NCI-H146 treated with DMSO at 0.1 percent for 48 hours (cell line): ENCODE data around the gene IL10RA.

ENCODE experiments used
- DNase-seq: peaks from one replicate; lab custom pipeline; 2025; ENCODE audit not compliant: unreplicated experiment; lab: John Stamatoyannopoulos, UW

IL10RA gene

DNA sequence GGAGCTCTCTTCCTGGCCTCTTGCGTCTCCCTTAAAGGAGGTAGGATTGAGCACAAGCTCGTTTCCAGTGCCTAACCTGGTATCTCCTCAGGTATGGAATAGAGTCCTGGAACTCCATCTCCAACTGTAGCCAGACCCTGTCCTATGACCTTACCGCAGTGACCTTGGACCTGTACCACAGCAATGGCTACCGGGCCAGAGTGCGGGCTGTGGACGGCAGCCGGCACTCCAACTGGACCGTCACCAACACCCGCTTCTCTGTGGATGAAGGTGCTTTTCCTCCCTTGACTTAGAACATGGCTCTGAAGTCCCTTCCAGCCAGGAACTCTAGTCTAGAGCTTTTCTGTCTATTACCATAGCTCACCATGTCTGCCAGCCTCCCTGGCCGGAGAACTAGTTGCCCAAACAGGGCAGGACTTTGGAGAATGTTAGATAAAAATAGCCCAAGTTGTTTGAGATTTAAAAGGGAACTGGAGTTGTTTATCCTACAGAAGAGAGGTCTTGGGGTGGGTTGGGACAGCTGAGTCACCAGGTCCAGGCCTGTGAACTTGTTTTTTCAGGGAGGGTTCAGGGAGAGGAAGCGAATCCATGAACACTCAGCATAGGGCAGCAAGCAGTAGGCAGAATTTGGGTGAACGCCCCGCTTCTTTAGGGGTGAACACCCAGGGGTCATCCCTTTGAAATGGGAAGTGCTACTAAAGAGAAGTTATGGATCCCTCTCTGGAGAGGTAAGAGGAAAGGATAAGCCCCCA, 3.3 kb downstream of the IL10RA start:
- DNase-seq: no peak

DNA sequence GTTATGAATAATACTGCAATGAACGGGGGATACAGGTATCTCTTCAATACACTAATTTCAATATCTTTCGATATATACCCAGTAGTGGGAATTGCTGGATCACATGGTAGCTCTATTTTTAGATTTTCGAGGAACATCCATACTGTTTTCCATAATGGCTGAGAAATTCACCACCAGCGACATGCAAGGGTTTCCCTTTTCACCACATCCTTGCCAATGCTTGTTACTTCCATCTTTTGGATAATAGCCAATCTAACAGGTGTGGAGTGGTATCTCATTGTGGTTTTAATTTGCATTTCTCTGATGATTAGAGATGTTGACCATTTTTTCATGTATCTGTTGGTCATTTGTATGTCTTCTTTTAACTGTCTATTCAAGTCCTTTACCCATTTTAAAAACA, 5.9 kb downstream of the IL10RA start:
- no peak for DNase-seq

DNA sequence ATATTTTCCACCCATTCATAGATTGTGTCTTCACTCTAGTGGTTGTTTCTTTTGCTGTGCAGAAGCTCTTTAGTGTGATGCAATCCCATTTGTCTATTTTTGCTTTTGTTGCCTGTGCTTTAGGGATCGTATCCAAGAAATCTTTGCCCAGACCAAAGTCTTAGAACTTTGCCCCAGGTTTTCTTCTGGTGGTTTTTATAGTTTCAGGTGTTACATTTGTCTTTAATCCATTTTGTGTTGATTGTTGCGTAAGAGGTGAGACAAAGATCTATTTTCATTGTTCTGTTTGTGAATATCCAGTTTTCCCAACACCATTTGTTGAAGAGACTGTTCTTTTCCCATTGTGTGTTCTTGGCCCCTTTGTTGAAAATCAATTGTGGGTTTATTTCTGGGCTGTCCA, 6.4 kb downstream of the IL10RA start:
- no peak for DNase-seq

DNA sequence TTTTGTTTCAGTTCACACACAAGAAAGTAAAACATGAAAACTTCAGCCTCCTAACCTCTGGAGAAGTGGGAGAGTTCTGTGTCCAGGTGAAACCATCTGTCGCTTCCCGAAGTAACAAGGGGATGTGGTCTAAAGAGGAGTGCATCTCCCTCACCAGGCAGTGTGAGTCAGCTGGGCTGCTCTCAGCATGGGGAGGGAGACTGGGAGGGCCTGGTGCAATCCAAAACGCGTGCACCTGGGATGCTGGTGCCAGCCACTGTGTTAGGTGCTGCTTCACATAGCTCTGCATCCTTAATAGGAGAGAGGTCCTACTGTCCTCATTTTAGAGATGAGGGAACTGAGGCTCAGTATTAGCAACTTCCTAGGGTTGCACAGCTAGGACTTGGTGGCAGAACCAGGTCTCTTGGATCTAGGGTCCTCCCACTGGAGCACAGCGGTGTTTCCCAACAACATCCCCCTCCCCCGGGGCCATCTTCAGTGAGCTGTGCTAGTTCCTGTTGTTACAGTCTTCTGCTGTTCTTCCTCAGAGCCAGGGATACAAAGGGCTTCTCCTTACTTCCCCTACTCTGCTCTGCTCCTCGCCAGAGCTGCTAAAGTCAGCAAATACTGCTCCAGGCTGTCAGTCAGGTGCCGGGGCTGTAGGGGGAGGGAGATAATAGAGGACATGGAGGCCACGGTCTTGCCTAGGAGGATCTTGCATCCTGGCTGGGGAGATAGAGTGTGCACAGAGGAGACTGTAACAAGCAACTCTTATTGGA, 8.0 kb downstream of the IL10RA start:
- DNase-seq: no peak

DNA sequence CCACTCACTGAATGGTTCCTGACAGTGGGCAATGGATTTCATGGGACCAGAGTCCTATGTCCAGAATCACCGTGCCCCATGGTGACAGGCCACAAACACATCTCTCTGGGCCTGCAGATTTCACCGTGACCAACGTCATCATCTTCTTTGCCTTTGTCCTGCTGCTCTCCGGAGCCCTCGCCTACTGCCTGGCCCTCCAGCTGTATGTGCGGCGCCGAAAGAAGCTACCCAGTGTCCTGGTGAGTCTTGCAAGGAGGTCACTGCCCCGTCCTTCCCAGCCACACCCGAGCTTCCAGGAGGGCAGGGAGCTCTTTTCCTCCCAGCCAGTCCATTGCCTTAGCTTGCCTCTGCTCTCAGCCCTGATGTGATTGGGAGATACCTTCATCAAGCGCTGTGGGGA, 9.3 kb downstream of the IL10RA start:
- DNase-seq: no peak

DNA sequence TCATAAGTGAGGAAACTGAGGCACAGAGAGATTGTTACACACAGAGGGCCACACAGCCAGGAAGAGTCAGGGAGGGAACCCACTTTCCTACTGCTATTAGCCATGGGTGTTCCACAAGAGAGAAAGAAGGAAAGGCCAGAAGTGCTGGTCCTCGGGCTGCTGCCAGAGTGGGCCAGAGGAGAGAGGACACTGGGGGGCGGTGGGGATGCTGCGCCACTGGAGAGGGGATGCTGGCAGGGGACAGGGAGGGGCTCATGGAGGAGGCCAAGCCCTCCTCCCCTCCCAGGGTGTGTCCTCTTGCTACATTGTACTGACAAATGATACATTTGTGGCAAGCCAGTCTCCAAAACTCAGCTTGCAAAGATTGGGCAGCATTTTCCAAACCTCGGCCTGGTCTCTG, 9.9 kb downstream of the IL10RA start:
- DNase-seq: no peak

DNA sequence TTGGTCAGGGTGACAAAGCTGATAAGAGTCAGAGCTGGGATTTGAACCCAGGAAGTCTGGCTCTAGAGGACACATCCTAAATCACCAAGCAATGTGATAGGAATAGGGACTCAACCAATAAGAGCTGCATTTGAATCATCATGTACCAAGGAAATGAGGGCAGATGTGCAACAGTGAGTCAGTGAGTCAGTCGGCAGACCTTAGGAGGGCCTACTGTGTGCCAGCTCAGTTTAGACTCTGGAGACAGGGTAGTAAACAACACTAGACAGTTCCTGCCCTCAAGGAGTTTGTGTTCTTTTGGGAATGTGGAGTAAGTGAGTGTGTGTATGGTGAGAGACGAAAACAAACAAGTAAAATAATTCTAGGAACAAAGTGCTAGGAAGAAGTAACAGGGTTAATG, 11.2 kb downstream of the IL10RA start:
- DNase-seq: no peak

DNA sequence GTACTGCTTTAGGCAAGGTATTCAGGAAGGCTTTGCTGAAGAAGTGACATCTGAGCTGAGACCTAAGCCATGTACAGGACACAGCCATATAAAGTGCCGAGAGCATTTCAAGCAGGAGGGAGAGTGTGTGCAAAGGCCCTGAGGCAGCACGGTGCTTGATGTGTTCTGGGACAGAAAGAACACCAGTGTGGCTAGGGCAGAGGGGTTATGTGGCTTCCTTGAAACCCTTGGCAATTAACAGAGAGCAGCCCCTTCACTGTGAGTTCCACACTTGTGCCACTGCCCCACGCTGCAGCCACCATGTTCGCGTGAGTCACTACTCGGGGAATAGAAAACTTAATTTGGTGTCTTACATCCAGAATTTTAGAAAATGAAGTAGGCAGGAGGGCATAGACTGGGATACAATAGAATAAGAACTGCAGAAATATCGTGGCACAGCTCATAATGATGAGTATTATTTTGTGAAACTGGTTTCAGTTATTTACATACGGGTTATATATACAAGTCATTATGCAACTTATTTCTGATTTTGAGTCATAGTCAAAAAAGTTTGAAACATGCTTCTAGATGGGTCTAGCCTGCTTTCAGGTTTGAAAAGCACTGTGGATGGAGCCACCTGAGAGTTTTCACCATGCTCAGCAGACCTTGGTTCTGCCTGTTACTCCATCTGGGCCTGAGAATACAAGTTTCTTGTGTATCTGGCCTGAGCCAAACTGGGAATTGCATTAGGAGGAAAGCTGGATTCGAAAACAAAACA, 11.8 kb downstream of the IL10RA start:
- no peak for DNase-seq

DNA sequence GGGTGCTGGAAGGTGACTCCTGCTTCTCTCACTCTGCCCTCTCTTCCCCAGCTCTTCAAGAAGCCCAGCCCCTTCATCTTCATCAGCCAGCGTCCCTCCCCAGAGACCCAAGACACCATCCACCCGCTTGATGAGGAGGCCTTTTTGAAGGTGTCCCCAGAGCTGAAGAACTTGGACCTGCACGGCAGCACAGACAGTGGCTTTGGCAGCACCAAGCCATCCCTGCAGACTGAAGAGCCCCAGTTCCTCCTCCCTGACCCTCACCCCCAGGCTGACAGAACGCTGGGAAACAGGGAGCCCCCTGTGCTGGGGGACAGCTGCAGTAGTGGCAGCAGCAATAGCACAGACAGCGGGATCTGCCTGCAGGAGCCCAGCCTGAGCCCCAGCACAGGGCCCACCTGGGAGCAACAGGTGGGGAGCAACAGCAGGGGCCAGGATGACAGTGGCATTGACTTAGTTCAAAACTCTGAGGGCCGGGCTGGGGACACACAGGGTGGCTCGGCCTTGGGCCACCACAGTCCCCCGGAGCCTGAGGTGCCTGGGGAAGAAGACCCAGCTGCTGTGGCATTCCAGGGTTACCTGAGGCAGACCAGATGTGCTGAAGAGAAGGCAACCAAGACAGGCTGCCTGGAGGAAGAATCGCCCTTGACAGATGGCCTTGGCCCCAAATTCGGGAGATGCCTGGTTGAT, 12.6 kb downstream of the IL10RA start:
- no peak for DNase-seq

DNA sequence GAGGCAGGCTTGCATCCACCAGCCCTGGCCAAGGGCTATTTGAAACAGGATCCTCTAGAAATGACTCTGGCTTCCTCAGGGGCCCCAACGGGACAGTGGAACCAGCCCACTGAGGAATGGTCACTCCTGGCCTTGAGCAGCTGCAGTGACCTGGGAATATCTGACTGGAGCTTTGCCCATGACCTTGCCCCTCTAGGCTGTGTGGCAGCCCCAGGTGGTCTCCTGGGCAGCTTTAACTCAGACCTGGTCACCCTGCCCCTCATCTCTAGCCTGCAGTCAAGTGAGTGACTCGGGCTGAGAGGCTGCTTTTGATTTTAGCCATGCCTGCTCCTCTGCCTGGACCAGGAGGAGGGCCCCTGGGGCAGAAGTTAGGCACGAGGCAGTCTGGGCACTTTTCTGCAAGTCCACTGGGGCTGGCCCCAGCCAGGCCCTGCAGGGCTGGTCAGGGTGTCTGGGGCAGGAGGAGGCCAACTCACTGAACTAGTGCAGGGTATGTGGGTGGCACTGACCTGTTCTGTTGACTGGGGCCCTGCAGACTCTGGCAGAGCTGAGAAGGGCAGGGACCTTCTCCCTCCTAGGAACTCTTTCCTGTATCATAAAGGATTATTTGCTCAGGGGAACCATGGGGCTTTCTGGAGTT, 13.3 kb downstream of the IL10RA start:
- DNase-seq: no peak

DNA sequence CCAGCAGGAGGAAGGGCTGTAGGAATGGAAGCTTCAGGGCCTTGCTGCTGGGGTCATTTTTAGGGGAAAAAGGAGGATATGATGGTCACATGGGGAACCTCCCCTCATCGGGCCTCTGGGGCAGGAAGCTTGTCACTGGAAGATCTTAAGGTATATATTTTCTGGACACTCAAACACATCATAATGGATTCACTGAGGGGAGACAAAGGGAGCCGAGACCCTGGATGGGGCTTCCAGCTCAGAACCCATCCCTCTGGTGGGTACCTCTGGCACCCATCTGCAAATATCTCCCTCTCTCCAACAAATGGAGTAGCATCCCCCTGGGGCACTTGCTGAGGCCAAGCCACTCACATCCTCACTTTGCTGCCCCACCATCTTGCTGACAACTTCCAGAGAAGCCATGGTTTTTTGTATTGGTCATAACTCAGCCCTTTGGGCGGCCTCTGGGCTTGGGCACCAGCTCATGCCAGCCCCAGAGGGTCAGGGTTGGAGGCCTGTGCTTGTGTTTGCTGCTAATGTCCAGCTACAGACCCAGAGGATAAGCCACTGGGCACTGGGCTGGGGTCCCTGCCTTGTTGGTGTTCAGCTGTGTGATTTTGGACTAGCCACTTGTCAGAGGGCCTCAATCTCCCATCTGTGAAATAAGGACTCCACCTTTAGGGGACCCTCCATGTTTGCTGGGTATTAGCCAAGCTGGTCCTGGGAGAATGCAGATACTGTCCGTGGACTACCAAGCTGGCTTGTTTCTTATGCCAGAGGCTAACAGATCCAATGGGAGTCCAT, 14.1 kb downstream of the IL10RA start:
- no peak for DNase-seq

DNA sequence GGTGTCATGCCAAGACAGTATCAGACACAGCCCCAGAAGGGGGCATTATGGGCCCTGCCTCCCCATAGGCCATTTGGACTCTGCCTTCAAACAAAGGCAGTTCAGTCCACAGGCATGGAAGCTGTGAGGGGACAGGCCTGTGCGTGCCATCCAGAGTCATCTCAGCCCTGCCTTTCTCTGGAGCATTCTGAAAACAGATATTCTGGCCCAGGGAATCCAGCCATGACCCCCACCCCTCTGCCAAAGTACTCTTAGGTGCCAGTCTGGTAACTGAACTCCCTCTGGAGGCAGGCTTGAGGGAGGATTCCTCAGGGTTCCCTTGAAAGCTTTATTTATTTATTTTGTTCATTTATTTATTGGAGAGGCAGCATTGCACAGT, 14.6 kb downstream of the IL10RA start:
- no peak for DNase-seq

DNA sequence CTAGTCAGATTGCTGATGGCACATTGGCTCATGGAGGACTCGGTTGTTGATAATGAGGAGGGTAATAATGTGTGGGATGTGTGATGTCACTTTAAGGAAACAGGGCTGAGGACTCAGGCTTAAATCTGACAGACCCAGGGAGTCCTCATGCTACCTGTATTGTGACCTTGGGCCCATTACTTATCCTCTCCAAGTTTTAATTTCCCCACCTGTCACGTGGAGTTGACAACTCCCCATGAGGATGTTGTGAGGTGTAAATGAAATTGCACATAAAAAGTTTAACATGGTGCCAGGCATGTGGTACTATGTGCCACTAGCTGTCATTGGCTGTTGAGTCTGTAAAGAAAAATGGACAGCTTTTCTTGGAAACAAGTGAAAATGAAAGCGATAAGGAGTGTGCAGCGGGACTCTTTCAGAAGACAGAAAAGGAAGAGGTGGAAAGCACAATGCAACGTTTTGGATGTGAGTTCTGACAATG, 15.3 kb downstream of the IL10RA start:
- no peak for DNase-seq

DNA sequence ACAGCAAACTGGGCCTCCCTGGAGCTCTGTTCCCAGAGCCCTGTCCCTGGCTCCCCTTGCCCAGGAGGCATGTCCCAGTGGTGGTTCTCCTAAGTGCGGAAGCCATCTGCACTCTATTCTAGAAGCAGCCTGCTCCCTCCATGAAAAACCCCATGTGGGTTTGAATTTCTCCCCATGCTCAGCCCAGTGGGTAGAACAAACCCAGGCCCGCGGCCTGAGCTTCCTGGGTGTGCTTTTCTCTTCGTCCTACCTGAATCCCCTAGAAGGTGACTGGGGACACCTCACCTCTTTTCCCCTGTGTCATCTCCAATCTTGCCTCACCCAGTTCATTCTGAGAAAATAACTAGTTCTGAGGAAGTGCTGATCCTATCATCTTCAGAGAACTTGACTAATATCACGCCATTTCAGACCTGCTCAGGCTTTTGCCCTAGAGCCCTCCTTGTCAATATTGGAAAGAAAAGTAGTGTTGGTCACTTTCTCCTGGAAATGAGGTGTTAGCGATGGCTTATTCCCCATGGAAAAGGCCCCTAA, 15.9 kb downstream of the IL10RA start:
- DNase-seq: no peak

DNA sequence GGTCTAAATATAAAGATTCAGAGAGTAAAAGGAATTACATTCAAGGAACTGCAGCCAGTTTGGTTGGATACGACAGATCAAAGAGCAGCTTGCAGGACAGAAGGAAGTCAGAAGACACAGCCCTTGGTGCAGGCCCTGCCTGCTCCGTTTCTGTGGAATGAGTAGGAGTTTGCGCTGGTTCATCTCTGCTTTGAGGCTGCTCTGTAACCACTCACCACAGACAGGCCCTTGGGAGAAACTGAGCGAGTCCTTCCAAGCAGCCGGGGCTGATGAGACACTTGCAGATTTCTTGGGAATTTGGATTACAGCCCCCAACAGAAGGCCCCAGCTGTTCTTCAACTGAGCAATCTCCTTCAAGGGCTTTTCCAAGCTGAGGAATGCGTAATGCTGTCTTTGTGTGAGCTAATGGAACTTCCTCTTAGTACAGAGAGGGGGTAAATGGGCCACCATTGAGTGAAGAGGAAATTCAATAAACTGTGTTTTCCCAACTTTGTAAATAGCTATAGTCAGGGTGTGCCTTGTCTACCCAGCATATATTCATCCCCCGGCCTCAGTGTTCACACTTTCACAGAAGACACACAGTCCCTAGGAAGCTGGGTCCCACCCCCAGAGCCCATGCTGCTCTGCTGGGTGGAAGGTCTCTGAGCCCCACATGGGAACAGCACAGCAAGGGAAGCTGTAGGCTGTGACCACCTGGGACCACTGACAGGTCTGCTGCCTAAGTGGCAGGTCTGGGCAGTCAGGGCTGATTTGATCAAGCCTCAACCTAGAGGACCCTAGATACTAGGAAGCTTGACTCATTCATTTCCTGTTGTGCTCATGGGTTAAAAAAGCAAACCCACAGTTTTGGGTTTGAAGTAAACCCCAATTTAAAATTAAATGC, 16.6 kb downstream of the IL10RA start:
- no peak for DNase-seq

DNA sequence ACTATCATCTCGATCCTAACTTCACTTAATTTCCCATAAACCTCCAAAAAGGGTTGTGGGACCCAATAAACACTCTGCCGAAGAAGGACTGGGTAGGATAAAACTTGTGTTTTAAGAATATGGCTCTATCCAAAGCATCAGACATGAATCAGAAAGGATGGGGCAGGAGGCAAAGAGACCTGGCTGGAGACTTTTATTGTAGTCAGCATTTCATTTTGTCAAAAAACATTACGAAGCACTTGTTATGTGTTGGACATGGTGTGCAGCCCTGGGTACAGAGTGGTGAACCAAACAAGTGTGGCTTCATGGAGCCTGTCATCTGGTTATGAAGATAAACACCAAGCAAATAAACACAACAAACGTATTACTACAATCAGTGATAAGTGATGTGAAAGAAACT, 17.3 kb downstream of the IL10RA start:
- no peak for DNase-seq

DNA sequence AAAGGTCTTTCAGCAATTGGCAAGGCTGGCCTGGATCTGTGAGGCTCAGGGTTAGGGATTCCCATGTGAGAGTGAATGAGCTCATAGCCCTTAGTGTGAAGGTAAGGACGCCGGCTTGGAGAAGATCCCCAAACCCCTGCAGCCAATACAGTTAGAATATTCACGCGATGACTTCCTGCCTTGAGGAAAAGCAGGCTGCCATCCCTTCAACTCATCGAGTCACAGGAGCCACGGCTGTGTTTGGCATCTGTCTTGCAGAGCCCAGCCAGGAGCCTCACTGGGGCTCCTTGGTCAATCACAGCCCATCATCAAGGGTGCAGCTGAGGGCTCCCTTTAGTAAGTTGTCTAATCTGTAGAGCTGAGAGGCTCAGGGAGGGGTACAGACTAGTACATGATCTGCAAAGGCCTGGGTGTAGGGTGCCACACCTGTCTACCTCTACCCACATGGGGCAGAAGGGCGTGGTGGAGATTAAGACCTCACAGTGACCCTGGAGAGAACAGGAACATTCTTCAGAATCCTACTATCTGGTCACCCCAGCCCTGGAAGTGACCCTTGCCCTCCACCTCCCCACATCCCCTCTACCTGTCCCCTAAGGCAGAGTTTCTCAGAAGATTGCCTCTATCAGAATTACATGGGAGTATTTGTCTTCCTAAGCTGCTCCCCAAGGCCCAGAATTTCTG, 18.5 kb downstream of the IL10RA start:
- DNase-seq: no peak
